ENCODE results near the gene REXO4.

DNA sequence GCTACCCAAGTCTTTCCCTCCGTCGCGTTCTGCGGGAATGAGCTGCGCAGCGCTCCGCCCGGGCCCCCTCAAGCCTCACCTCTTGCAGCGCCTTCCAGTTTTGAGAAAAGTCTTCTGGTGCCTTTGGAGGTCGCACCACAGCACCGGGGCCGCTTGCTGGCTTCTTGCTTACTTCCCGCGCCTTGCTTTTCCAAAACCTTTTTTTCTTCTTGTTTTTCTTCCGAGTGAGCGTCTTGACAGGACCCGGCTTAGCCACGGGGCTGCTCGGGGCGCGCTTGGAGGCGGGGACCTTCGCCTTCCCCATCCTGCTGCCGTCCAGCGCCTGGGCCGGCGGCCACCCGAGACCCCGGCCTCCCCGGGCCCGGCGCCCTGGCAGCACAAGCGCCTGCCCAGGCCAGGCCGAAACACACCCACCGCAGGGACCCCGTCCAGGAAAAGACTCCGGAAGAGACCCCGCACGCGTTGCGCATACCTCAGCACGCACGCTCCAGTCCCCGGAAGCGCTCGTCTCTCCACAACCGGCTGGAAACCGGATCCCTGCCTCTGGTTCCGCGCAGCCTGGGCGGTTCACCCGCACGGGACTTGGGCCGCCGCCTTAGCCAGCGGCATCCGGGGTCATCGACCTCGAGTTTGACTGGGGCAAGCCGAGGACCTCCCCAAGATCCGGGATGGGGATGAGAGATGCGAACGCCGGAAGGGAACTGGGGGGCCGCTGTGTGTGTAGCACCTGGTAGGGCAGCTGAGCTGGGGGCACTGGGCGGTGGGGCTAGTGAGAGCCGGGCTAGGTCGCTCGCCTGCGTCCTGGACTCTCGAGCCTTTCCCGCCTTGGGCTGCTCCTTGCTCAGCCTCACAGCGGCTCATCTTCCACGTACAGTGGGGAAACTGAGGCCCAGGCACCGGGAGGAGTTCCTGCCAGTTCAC lies at the start of gene REXO4:
- TF ChIP-seq CTCF (IDR thresholded peaks at IDR 0.05): peak in 1 of 5 experiments; percentile 7
- peak; percentile 33 to 79 (median 46) for TF ChIP-seq POLR2AphosphoS5 (IDR thresholded peaks at IDR 0.05)
- TF ChIP-seq EP300 (IDR thresholded peaks at IDR 0.05; ENCODE audit: low read depth): no peak

Measured in transverse colon (tissue), 4 donors.